ENCODE results near the gene IL32.

GRCh38 chr16:3059041-3059722, 6.3 kb upstream of the IL32 start:
- TF ChIP-seq SIN3A (IDR thresholded peaks at IDR 0.05; ENCODE audit: borderline replicate concordance, insufficient read depth, low read length) (no peak), POLR2AphosphoS5 (IDR thresholded peaks at IDR 0.05; ENCODE audit: low read depth, low read length) (no peak; the same call in 1 of the 2 replicates), TAF1 (IDR thresholded peaks at IDR 0.05; ENCODE audit: borderline replicate concordance, insufficient read depth, low read length) (no peak)

Measured in PFSK-1 (cell line).